Osteoblast (primary cell): ENCODE data around the gene ANKS4B. TPM values are rescaled to one million over a fixed set of nuclear protein-coding genes. Genes with fewer than 3 reads are reported as not detected.
"Not testable (repeated sequence)": the region's sequence is repeated elsewhere in the genome, so short reads cannot be mapped to it uniquely, and the experiment has no call there.

Experiments
- DNase-seq: peaks from one replicate; pipeline ENCODE4 v3.0.0; 2011; ENCODE audit warnings: low spot score, mixed read lengths; ENCODE audit not compliant: insufficient read length; ENCODE audit errors: missing footprints
- H2AFZ ChIP-seq: 2 replicates; pipeline ENCODE4 v1.6.0; 2011; ENCODE audit warnings: mild to moderate bottlenecking, low read length
- H3K27ac ChIP-seq: 2 replicates; pipeline ENCODE4 v1.5.1; 2011; ENCODE audit warnings: mild to moderate bottlenecking, low read depth, low read length, moderate library complexity
- H3K27me3 ChIP-seq: 2 replicates; pipeline ENCODE4 v1.6.0; 2012; ENCODE audit warnings: mild to moderate bottlenecking, control low read depth, inconsistent platforms, low read length, moderate library complexity; ENCODE audit not compliant: insufficient read depth
- H3K36me3 ChIP-seq: 2 replicates; pipeline ENCODE4 v1.5.1; 2011; ENCODE audit warnings: mild to moderate bottlenecking, low read length, control low read depth, moderate library complexity; ENCODE audit not compliant: insufficient read depth
- H3K4me1 ChIP-seq: 2 replicates; pipeline ENCODE4 v1.5.1; 2011; ENCODE audit warnings: mild to moderate bottlenecking, low read length, control low read depth, moderate library complexity; ENCODE audit not compliant: insufficient read depth
- H3K4me2 ChIP-seq: 2 replicates; pipeline ENCODE4 v1.6.0; 2011; ENCODE audit warnings: mild to moderate bottlenecking, low read length; ENCODE audit not compliant: insufficient read depth
- H3K4me3 ChIP-seq: fragments of 200-600 bp; sonication (generic); 3 replicates; pipeline ENCODE4 v1.5.1; 2012; ENCODE audit warnings: mild to moderate bottlenecking, low read length, inconsistent platforms; ENCODE audit not compliant: insufficient read depth
- H3K79me2 ChIP-seq: 2 replicates; pipeline ENCODE4 v1.6.0; 2012; ENCODE audit warnings: mild to moderate bottlenecking, low read length, control low read depth, inconsistent platforms; ENCODE audit not compliant: insufficient read depth
- H3K9me3 ChIP-seq: 2 replicates; pipeline ENCODE4 v1.5.1; 2011; ENCODE audit warnings: low read depth, low read length, control low read depth
- H4K20me1 ChIP-seq: 2 replicates; pipeline ENCODE4 v1.6.0; 2012; ENCODE audit warnings: mild to moderate bottlenecking, low read length, control low read depth; ENCODE audit not compliant: insufficient read depth
- total RNA-seq: library from RNA; depleted of rRNA; stranded (reverse); fragments of >200 nt; gene quantifications from 2 replicates; pipeline ENCODE4 v1.2.3, GENCODE V29; 2012
- TF ChIP-seq, protein P1 (sequence below): IDR thresholded peaks from 2 replicates; pipeline ENCODE4 v1.5.1; 2011; ENCODE audit warnings: mild to moderate bottlenecking, low read depth, low read length, moderate library complexity; ENCODE audit errors: extremely low read depth

Gene ANKS4B
- total RNA-seq, 1 donor: not detected

DNA sequence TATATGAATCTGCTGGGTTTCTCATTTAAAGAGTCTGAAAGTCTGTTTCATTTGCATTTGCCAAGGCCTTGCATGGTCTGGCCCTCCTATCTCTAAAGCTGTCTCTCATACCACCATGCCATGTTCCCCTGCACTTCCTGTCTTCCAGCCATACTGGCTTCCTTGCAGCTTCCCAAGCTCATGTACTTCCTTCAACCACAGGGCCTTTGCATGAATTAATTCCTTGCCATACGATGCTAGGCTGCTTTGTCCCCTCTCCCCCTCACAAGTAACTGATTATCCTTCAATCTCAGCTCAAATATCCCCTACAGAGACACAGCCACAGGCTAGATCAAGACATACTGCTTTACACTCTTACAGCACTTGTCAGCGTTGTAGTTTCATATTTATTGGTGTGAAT, 38.8 kb downstream of the ANKS4B start:
- Histone ChIP-seq H3K9me3 (no peaks in the 10 kb centered on the region), H3K4me1 (no peaks in the 10 kb centered on the region), H3K27ac (no peak overlapping the region), H3K36me3 (no peaks in the 10 kb centered on the region), H3K27me3 (peaks cover 49% of the 10 kb centered on the region), H3K4me3 (no peak overlapping the region), H2AFZ (no peak overlapping the region), H3K79me2 (no peaks in the 10 kb centered on the region), H4K20me1 (no peaks in the 10 kb centered on the region), H3K4me2 (no peak overlapping the region)
- DNase-seq: no peak
- TF ChIP-seq, protein P1, sequence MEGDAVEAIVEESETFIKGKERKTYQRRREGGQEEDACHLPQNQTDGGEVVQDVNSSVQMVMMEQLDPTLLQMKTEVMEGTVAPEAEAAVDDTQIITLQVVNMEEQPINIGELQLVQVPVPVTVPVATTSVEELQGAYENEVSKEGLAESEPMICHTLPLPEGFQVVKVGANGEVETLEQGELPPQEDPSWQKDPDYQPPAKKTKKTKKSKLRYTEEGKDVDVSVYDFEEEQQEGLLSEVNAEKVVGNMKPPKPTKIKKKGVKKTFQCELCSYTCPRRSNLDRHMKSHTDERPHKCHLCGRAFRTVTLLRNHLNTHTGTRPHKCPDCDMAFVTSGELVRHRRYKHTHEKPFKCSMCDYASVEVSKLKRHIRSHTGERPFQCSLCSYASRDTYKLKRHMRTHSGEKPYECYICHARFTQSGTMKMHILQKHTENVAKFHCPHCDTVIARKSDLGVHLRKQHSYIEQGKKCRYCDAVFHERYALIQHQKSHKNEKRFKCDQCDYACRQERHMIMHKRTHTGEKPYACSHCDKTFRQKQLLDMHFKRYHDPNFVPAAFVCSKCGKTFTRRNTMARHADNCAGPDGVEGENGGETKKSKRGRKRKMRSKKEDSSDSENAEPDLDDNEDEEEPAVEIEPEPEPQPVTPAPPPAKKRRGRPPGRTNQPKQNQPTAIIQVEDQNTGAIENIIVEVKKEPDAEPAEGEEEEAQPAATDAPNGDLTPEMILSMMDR: no peak

DNA sequence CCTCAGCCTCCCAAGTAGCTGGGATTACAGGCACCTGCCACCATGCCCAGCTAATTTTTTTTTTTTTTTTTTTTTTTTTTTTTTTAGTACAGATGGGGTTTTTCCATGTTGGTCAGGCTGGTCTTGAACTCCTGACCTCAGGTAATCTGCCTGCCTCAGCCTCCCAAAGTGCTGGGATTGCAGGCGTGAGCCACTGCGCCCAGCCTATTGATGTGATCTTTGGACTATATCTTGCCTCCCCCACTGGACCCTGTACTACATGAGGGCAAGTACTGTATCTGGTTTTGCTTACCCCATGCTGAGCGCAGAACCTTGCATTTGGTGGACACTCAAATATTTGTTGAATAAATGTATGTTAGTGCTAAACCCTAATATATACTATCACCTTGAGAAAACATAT, 39.3 kb downstream of the ANKS4B start:
- not testable (repeated sequence) for H3K27ac ChIP-seq, H3K4me1 ChIP-seq, H3K4me2 ChIP-seq, H4K20me1 ChIP-seq, H3K79me2 ChIP-seq, H3K9me3 ChIP-seq, H3K36me3 ChIP-seq, H2AFZ ChIP-seq, H3K4me3 ChIP-seq, DNase-seq
- peaks cover 54% of the 10 kb centered on the region for H3K27me3 ChIP-seq

DNA sequence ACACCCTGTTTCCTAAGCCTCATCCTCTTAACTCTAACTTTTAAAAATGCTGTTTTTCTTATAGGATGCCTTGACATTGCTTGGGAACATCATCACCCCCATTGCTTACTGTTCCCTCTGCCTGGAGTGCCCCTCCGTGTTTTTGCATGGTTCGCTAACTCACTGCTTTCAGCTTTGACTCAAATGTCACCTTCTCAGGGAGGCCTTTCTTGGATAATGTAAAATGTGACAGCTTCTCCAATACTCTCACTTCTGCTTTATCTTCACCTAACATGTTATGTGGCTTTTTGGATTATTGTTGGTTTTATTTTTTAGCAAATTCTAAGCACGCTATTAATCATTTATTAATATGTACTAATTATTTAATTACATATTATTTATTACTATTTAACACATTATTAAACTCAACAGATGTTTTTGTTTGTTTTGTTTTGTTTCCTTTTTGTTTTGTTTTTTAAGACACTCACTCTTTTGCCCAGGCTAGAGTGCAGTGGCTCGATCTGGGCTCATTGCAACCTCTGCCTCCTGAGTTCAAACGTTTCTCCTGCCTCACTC, 40.8 kb downstream of the ANKS4B start:
- Histone ChIP-seq H3K9me3 (no peaks in the 10 kb centered on the region), H3K36me3 (no peaks in the 10 kb centered on the region), H3K4me2 (no peak overlapping the region), H2AFZ (no peak overlapping the region), H3K4me1 (peaks cover 4% of the 10 kb centered on the region), H3K4me3 (no peak overlapping the region), H4K20me1 (no peaks in the 10 kb centered on the region), H3K27ac (no peak overlapping the region), H3K79me2 (no peaks in the 10 kb centered on the region), H3K27me3 (peaks cover 68% of the 10 kb centered on the region)
- DNase-seq: no peak
- TF ChIP-seq, protein P1: no peak

DNA sequence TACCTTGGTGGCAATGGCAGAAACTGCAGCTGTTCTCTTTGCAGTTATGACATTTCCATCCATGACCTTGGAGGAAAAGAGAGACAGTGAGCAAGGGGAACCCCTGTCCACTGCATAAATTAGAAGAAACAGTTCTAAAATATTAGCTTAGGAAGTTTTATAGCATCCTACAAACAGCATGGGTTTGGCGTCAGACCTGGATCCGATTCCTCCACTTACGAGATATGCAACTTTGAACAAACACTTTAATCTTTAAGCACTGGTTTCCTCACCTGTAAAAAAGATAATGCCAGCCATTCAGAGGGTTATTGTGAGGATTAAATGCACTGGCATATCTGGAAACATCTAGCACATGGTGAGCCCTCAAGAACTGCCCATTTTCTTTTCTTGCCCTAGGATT, 42.0 kb downstream of the ANKS4B start:
- TF ChIP-seq, protein P1: no peak
- H2AFZ ChIP-seq: no peak overlapping the region
- no peak overlapping the region for H3K4me2 ChIP-seq
- H3K27ac ChIP-seq: no peak overlapping the region
- H3K9me3 ChIP-seq: no peaks in the 10 kb centered on the region
- H3K27me3 ChIP-seq: peaks cover 65% of the 10 kb centered on the region
- no peaks in the 10 kb centered on the region for H3K36me3 ChIP-seq
- H3K4me3 ChIP-seq: no peak overlapping the region
- DNase-seq: no peak
- no peaks in the 10 kb centered on the region for H3K79me2 ChIP-seq
- H4K20me1 ChIP-seq: no peaks in the 10 kb centered on the region
- H3K4me1 ChIP-seq: peaks cover 4% of the 10 kb centered on the region
